ENCODE results near the gene DNM2.
A peak's percentile ranks its signal among the peaks of the same experiment; 100 is the strongest.
"Not testable (repeated sequence)": the region's sequence is repeated elsewhere in the genome, so short reads cannot be mapped to it uniquely, and the experiment has no call there.

Gene DNM2

GRCh38 chr19:10752237-10752912, 34.5 kb downstream of the DNM2 start:
- DNase-seq (ENCODE audit: low spot score): no peak

GRCh38 chr19:10752913-10753704, 35.2 kb downstream of the DNM2 start:
- no peak for DNase-seq (ENCODE audit: low spot score)

- DNase-seq (ENCODE audit: low spot score): no peak
These were observed 38.5 kb downstream of the DNM2 start for GRCh38 chr19:10756371-10756770.

GRCh38 chr19:10756791-10757190, 38.9 kb downstream of the DNM2 start:
- no peak for DNase-seq (ENCODE audit: low spot score)

- DNase-seq (ENCODE audit: low spot score): not testable (repeated sequence)
These were observed 40.2 kb downstream of the DNM2 start for GRCh38 chr19:10758050-10758449.

- no peak for DNase-seq (ENCODE audit: low spot score)
These were observed 41.1 kb downstream of the DNM2 start for GRCh38 chr19:10758978-10759377.

GRCh38 chr19:10760273-10760944, 42.5 kb downstream of the DNM2 start:
- DNase-seq (ENCODE audit: low spot score): peak; percentile 16

- no peak for DNase-seq (ENCODE audit: low spot score)
These were observed 43.8 kb downstream of the DNM2 start for GRCh38 chr19:10761443-10762250.

GRCh38 chr19:10762656-10763055, 44.8 kb downstream of the DNM2 start:
- no peak for DNase-seq (ENCODE audit: low spot score)

GRCh38 chr19:10763411-10763810, 45.5 kb downstream of the DNM2 start:
- DNase-seq (ENCODE audit: low spot score): no peak

- no peak for DNase-seq (ENCODE audit: low spot score)
These were observed 46.0 kb downstream of the DNM2 start for GRCh38 chr19:10763828-10764339.

GRCh38 chr19:10764340-10764894, 46.5 kb downstream of the DNM2 start:
- DNase-seq (ENCODE audit: low spot score): no peak

- no peak for DNase-seq (ENCODE audit: low spot score)
These were observed 48.3 kb downstream of the DNM2 start for GRCh38 chr19:10766049-10766623.

GRCh38 chr19:10766671-10767201, 48.9 kb downstream of the DNM2 start:
- no peak for DNase-seq (ENCODE audit: low spot score)

GRCh38 chr19:10767726-10768125, 49.8 kb downstream of the DNM2 start:
- DNase-seq (ENCODE audit: low spot score): no peak

GRCh38 chr19:10768369-10768768, 50.5 kb downstream of the DNM2 start:
- DNase-seq (ENCODE audit: low spot score): no peak

- no peak for DNase-seq (ENCODE audit: low spot score)
These were observed 51.1 kb downstream of the DNM2 start for GRCh38 chr19:10768936-10769335.

- DNase-seq (ENCODE audit: low spot score): no peak
These were observed 51.9 kb downstream of the DNM2 start for GRCh38 chr19:10769533-10770491.

- no peak for DNase-seq (ENCODE audit: low spot score)
These were observed 56.1 kb downstream of the DNM2 start for GRCh38 chr19:10773969-10774368.

- no peak for DNase-seq (ENCODE audit: low spot score)
These were observed 57.0 kb downstream of the DNM2 start for GRCh38 chr19:10774893-10775292.

Data from germinal center (tissue), 1 donor.